ENCODE data around the gene PTRH1.
"Not testable (repeated sequence)": the region's sequence is repeated elsewhere in the genome, so short reads cannot be mapped to it uniquely, and the experiment has no call there.

PTRH1 gene

GRCh38 chr9:127715470-127716337 is at the start of gene PTRH1, which contains the start of gene TTC16:
Gene PTRH1 (minus strand): TSS chr9:127715663. CDS start chr9:127715639, 24 bp downstream.
Gene TTC16 (plus strand): TSS chr9:127716079. CDS start chr9:127716146, 67 bp downstream.
- peak; percentile 92 to 98 for DNase-seq (ENCODE audit: low read depth in 2 of 2)

GRCh38 chr9:127763918-127764384 is 48.5 kb upstream of the PTRH1 start:
- no peak for DNase-seq (ENCODE audit: low read depth in 2 of 2)

- DNase-seq (ENCODE audit: low read depth in 2 of 2), result no peak
These were observed 46.7 kb upstream of the PTRH1 start for GRCh38 chr9:127762111-127762676.

GRCh38 chr9:127761491-127761956 is 46.1 kb upstream of the PTRH1 start:
- DNase-seq (ENCODE audit: low read depth in 2 of 2), result no peak

GRCh38 chr9:127761061-127761460 is 45.6 kb upstream of the PTRH1 start:
- no peak for DNase-seq (ENCODE audit: low read depth in 2 of 2)

GRCh38 chr9:127758843-127759242 is 43.4 kb upstream of the PTRH1 start:
- DNase-seq (ENCODE audit: low read depth in 2 of 2), result no peak

- not testable (repeated sequence) for DNase-seq (ENCODE audit: low read depth in 2 of 2)
These were observed 41.3 kb upstream of the PTRH1 start for GRCh38 chr9:127756776-127757175.

- no peak for DNase-seq (ENCODE audit: low read depth in 2 of 2)
These were observed 40.8 kb upstream of the PTRH1 start for GRCh38 chr9:127756233-127756632.

GRCh38 chr9:127755061-127756060 is 39.9 kb upstream of the PTRH1 start:
- no peak for DNase-seq (ENCODE audit: low read depth in 2 of 2)

GRCh38 chr9:127754099-127755060 is 38.9 kb upstream of the PTRH1 start:
- DNase-seq (ENCODE audit: low read depth in 2 of 2), result no peak

- no peak for DNase-seq (ENCODE audit: low read depth in 2 of 2)
These were observed 38.2 kb upstream of the PTRH1 start for GRCh38 chr9:127753622-127754021.

- no peak for DNase-seq (ENCODE audit: low read depth in 2 of 2)
These were observed 37.7 kb upstream of the PTRH1 start for GRCh38 chr9:127753148-127753547.

- DNase-seq (ENCODE audit: low read depth in 2 of 2), result no peak
These were observed 36.0 kb upstream of the PTRH1 start for GRCh38 chr9:127751269-127752054.

- DNase-seq (ENCODE audit: low read depth in 2 of 2), result no peak
These were observed 33.8 kb upstream of the PTRH1 start for GRCh38 chr9:127749090-127749787.

GRCh38 chr9:127746959-127747569 is 31.6 kb upstream of the PTRH1 start:
- DNase-seq (ENCODE audit: low read depth in 2 of 2), result no peak

GRCh38 chr9:127744398-127745110 is 29.1 kb upstream of the PTRH1 start:
- no peak for DNase-seq (ENCODE audit: low read depth in 2 of 2)

- DNase-seq (ENCODE audit: low read depth in 2 of 2), result no peak
These were observed 27.1 kb upstream of the PTRH1 start for GRCh38 chr9:127742435-127743088.
